Neural progenitor cell (in vitro differentiated cells): ENCODE measurements around the gene USP10.

ENCODE experiments used
- EZH2 ChIP-seq: fragments of 200-600 bp; sonication (generic); IDR thresholded peaks from 2 replicates; pipeline ENCODE4 v1.6.1; 2017; ENCODE audit warnings: antibody characterized with exemption, mild to moderate bottlenecking, moderate library complexity
- EZH2phosphoT487 ChIP-seq: fragments of 200-600 bp; sonication (generic); IDR thresholded peaks from 2 replicates; pipeline ENCODE4 v1.6.1; 2017; ENCODE audit warnings: antibody characterized with exemption
- TF ChIP-seq, protein P1 (sequence below): fragments of 200-600 bp; sonication (generic); IDR thresholded peaks from 2 replicates; pipeline ENCODE4 v1.5.1; 2017; ENCODE audit warnings: antibody characterized with exemption, mild to moderate bottlenecking

DNA sequence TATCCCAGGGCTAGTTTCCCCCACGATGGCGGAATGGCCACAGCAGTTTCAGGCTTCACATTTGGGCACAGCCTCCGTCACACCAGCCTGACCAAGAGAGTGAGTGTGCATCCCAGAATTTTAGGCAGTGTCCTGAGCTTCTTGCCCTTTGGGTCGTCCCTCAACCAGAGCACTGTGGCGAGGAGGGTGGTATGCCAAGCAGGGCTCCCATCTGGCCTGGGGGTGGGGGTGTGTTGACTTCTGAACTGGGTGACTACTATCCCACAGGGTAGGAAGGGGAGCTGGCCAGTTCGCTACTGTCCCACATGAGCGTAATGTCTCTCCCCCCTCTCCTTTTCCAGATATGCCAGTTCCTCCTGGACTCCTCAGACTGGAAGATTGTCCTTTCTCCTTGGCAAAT is 16.1 kb downstream of the USP10 start:
- TF ChIP-seq, protein P1, sequence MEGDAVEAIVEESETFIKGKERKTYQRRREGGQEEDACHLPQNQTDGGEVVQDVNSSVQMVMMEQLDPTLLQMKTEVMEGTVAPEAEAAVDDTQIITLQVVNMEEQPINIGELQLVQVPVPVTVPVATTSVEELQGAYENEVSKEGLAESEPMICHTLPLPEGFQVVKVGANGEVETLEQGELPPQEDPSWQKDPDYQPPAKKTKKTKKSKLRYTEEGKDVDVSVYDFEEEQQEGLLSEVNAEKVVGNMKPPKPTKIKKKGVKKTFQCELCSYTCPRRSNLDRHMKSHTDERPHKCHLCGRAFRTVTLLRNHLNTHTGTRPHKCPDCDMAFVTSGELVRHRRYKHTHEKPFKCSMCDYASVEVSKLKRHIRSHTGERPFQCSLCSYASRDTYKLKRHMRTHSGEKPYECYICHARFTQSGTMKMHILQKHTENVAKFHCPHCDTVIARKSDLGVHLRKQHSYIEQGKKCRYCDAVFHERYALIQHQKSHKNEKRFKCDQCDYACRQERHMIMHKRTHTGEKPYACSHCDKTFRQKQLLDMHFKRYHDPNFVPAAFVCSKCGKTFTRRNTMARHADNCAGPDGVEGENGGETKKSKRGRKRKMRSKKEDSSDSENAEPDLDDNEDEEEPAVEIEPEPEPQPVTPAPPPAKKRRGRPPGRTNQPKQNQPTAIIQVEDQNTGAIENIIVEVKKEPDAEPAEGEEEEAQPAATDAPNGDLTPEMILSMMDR: no peak
- TF ChIP-seq EZH2phosphoT487 (no peak), EZH2 (no peak)
